ENCODE results near the gene OR51F2. TPM values are rescaled to one million over a fixed set of nuclear protein-coding genes. Genes with fewer than 3 reads are reported as not detected.

OR51F2 gene
- total RNA-seq, 2 donors from 2014 or later = not detected

GRCh38 chr11:4865855-4866254, 44.7 kb downstream of the OR51F2 start:
- DNase-seq (no peak), ATAC-seq (no peak)
- intact Hi-C loops (cut with DNase I, micrococcal nuclease) = no loop called here

Other genes starting within 250 kb of the OR51F2 start
- not detected for gene OR52I2, start 239.6 kb upstream of the OR51F2 start, total RNA-seq
- gene OR52I1, start 227.3 kb upstream of the OR51F2 start, total RNA-seq = not detected
- 10 to 100 TPM; 17.6 to 18.6 TPM for gene TRIM68, start 213.1 kb upstream of the OR51F2 start, total RNA-seq
- gene OR51D1, start 183.8 kb upstream of the OR51F2 start, total RNA-seq = not detected
- 1 to 10 TPM in 1 of 2 donors, under 1 TPM in 1; 0.64 to 1.3 TPM for gene OR51E1, start 177.3 kb upstream of the OR51F2 start, total RNA-seq
- gene OR51E2, start 123.5 kb upstream of the OR51F2 start, total RNA-seq = under 1 TPM; 0.18 to 0.84 TPM
- gene MMP26, start 116.5 kb upstream of the OR51F2 start, total RNA-seq = not detected
- not detected for gene OR51F1, start 51.4 kb upstream of the OR51F2 start, total RNA-seq
- gene OR52R1, start 16.9 kb upstream of the OR51F2 start, total RNA-seq = not detected
- gene OR51S1, start 27.9 kb downstream of the OR51F2 start, total RNA-seq = not detected
- not detected for gene OR51T1, start 60.6 kb downstream of the OR51F2 start, total RNA-seq
- gene OR51A7, start 82.5 kb downstream of the OR51F2 start, total RNA-seq = not detected
- not detected for gene OR51G2, start 98.0 kb downstream of the OR51F2 start, total RNA-seq
- gene OR51G1, start 103.0 kb downstream of the OR51F2 start, total RNA-seq = not detected
- not detected for gene OR51A4, start 126.3 kb downstream of the OR51F2 start, total RNA-seq
- not detected for gene OR51A2, start 134.4 kb downstream of the OR51F2 start, total RNA-seq
- gene OR51L1, start 173.5 kb downstream of the OR51F2 start, total RNA-seq = not detected
- gene OR52J3, start 225.2 kb downstream of the OR51F2 start, total RNA-seq = not detected
- not detected for gene OR52E2, start 238.3 kb downstream of the OR51F2 start, total RNA-seq
- not detected for gene OR52E1, start 248.3 kb downstream of the OR51F2 start, total RNA-seq